Ishikawa (cell line): Measurements from ENCODE around the gene SLC25A6.

ENCODE experiments used
- CEBPB ChIP-seq: IDR thresholded peaks from 2 replicates; pipeline ENCODE4 v1.6.1; 2012
- CREB1 ChIP-seq: IDR thresholded peaks from 2 replicates; pipeline ENCODE4 v1.6.1; 2012; ENCODE audit warnings: low read depth
- EGR1 ChIP-seq: IDR thresholded peaks from 2 replicates; pipeline ENCODE4 v1.6.1; 2012
- EP300 ChIP-seq: IDR thresholded peaks from 2 replicates; pipeline ENCODE4 v1.6.1; 2012; ENCODE audit warnings: borderline replicate concordance
- FOXM1 ChIP-seq: IDR thresholded peaks from 2 replicates; pipeline ENCODE4 v1.6.1; 2012; ENCODE audit warnings: low read depth, borderline replicate concordance
- MAX ChIP-seq: IDR thresholded peaks from 2 replicates; pipeline ENCODE4 v1.6.1; 2012
- NFIC ChIP-seq: IDR thresholded peaks from 2 replicates; pipeline ENCODE4 v1.6.1; 2012
- RAD21 ChIP-seq: IDR thresholded peaks from 2 replicates; pipeline ENCODE4 v1.6.1; 2012; ENCODE audit warnings: low read depth
- REST ChIP-seq: IDR thresholded peaks from 2 replicates; pipeline ENCODE4 v1.6.1; 2012; ENCODE audit warnings: low read depth, mild to moderate bottlenecking
- TAF1 ChIP-seq: IDR thresholded peaks from 2 replicates; pipeline ENCODE4 v1.6.1; 2012; ENCODE audit warnings: low read depth, mild to moderate bottlenecking
- TCF12 ChIP-seq: IDR thresholded peaks from 2 replicates; pipeline ENCODE4 v1.6.1; 2012; ENCODE audit warnings: low read depth
- TEAD4 ChIP-seq: IDR thresholded peaks from 2 replicates; pipeline ENCODE4 v1.6.1; 2012
- USF1 ChIP-seq: IDR thresholded peaks from 2 replicates; pipeline ENCODE4 v1.6.1; 2012
- YY1 ChIP-seq: IDR thresholded peaks from 2 replicates; pipeline ENCODE4 v1.6.1; 2012; ENCODE audit warnings: low read depth
- ZBTB7A ChIP-seq: IDR thresholded peaks from 2 replicates; pipeline ENCODE4 v1.6.1; 2012; ENCODE audit warnings: low read depth

The SLC25A6 gene

DNA sequence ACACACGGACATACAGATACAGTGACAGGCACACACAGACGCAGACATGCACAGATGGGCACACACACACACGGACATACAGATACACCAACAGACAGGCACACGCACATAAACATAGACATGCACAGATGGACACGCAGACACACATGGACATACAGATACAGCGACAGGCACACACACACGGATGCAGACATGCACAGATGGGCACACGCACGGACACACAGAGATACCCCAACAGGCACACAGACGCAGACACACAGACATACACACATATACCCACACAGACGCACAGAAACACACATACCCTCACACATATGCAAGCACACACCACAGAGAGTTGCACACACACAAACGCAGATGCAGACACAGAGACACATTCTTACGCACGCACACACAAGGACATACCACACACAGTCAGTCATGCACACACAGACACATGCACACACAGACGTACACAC is 24.4 kb upstream of the SLC25A6 start:
- TF ChIP-seq TCF12 (no peak), EP300 (no peak), CREB1 (no peak), ZBTB7A (no peak), YY1 (no peak), CEBPB (no peak), TAF1 (no peak), TEAD4 (no peak), REST (no peak), USF1 (no peak)

DNA sequence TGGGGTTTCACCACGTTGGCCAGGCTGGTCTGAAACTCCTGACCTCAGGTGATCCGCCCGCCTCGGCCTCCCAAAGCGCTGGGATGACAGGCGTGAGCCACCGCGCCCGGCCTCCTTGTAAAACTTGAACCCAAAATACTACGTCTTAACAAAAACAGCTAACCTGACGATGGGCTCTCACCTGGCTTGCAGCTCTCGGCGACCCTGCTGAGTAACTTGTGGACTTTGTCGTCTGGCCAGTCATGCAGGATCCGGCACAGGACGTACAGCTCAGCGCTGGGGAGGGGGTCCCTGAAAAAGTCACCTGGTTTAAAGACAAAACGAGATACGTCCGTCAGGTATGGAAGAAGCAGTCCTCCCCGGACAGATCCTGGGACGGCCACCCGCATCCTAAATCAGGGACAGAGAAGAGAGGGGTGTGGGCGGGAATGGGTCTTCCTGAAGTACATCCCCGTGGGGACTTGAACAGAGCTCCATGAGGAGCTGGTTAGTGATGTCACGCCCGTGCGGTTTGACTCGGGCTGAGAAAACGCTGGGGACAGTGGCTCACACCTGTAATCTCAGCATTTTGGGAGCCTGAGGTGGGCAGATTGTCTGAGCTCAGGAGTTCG is 20.7 kb upstream of the SLC25A6 start:
- no peak for TF ChIP-seq USF1
- no peak for TF ChIP-seq FOXM1
- no peak for TF ChIP-seq TCF12
- no peak for TF ChIP-seq REST
- TF ChIP-seq ZBTB7A: no peak
- TF ChIP-seq EGR1: no peak

DNA sequence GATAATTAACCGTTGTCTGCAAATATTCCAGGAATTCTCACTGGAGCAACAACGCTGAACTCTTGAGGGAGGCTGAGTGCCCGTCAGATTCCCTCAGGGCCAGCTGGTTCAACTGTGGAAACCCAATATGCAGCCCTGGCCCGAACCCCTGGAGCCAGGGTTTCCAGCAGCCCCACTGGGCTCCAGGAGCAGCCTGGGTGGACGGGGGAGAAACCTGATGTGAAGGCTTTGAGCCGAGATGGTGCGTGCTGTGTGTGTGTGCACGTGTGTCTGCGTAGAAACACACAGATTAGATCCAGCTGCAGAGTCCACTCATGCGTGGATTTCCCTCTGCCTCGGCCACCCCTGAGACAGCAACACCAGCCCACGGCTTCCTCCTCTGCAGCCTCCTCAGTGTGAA is 19.4 kb upstream of the SLC25A6 start:
- TF ChIP-seq ZBTB7A (no peak), MAX (no peak), TEAD4 (no peak), EP300 (no peak), USF1 (no peak)

- TF ChIP-seq EGR1 (no peak), CEBPB (no peak), CREB1 (no peak), ZBTB7A (no peak), TCF12 (no peak), TEAD4 (no peak)
Observed at GRCh38 chrX:1407035-1407434, 15.1 kb upstream of the SLC25A6 start.

GRCh38 chrX:1403228-1403627 is 11.3 kb upstream of the SLC25A6 start:
- TF ChIP-seq TAF1 (no peak), TEAD4 (no peak), FOXM1 (no peak), NFIC (no peak), TCF12 (no peak), EGR1 (no peak), YY1 (no peak), MAX (no peak), EP300 (no peak), CEBPB (no peak), RAD21 (no peak), USF1 (no peak), ZBTB7A (no peak), REST (no peak)
